Tibial nerve (tissue), 4 donors: ENCODE data around the gene RASGRP2. TPM values are rescaled to one million over a fixed set of nuclear protein-coding genes. Genes with fewer than 3 reads are reported as not detected.
A peak's percentile ranks its signal among the peaks of the same experiment; 100 is the strongest.

Source experiments
- DNase-seq, 2 donors: peaks; one replicate each; pipeline ENCODE4 v3.0.0-alpha.2; 2019; ENCODE audit warnings: low spot score in 2 of 2
- H3K27ac ChIP-seq, 4 donors: fragments of 200-600 bp; sonication (generic) in 3 of 4; one replicate each; pipeline ENCODE4 v1.5.1; 2017 to 2019; ENCODE audit warnings: mild to moderate bottlenecking in 1 of 4
- H3K27me3 ChIP-seq, 2 donors: fragments of 200-600 bp; sonication (generic) in 1 of 2; one replicate each; pipeline versions ENCODE4 v1.5.1 to v1.6.0; 2017 to 2019
- H3K36me3 ChIP-seq, 3 donors: fragments of 200-600 bp; sonication (generic); one replicate each; pipeline ENCODE4 v1.5.1; 2018 to 2019
- H3K4me1 ChIP-seq, 4 donors: fragments of 200-600 bp; sonication (generic) in 3 of 4; one replicate each; pipeline ENCODE4 v1.5.1; 2017 to 2019
- H3K4me3 ChIP-seq, 4 donors: fragments of 200-600 bp; sonication (generic) in 3 of 4; one replicate each; pipeline ENCODE4 v1.5.1; 2017 to 2019; ENCODE audit warnings: mild to moderate bottlenecking in 1 of 4, moderate library complexity in 1 of 4
- H3K9me3 ChIP-seq, 4 donors: fragments of 200-600 bp; sonication (generic) in 3 of 4; one replicate each; pipeline ENCODE4 v1.5.1; 2017 to 2019
- EP300 ChIP-seq, 2 donors: sonication (generic); formaldehyde crosslinking; IDR thresholded peaks; one replicate each; pipeline ENCODE4 v1.6.1; 2017; ENCODE audit warnings: antibody characterized with exemption in 2 of 2, mild to moderate bottlenecking in 1 of 2
- POLR2A ChIP-seq, 2 donors: fragments of 450-650 bp; IDR thresholded peaks; one replicate each; pipeline ENCODE4 v1.6.1; 2017; ENCODE audit warnings: antibody characterized with exemption in 2 of 2, mild to moderate bottlenecking in 2 of 2, moderate library complexity in 2 of 2
- WGBS, 2 donors: methylation state at CpG; one replicate each; pipeline ENCODE4 v1.1.5; 2018; 5-methylcytosine and 5-hydroxymethylcytosine counted together
- total RNA-seq, 4 donors: library from RNA; depleted of rRNA; stranded (reverse); fragments of >200 nt; gene quantifications; one replicate each; pipeline ENCODE4 v1.1.0, GENCODE V29; 2016
- TF ChIP-seq, protein P1 (sequence below), 5 experiments: fragments of 200-600 bp in 3 of 5; fragments of 450-650 bp in 2 of 5; sonication (generic) in 3 of 5; IDR thresholded peaks; one replicate each; pipeline ENCODE4 v1.5.1; 2016 to 2019; ENCODE audit warnings: antibody characterized with exemption in 5 of 5, mild to moderate bottlenecking in 3 of 5, moderate library complexity in 2 of 5

The RASGRP2 gene
- total RNA-seq, 4 donors from 2014 or later, result 35.4 to 87.0 (median 59.0) TPM

DNA sequence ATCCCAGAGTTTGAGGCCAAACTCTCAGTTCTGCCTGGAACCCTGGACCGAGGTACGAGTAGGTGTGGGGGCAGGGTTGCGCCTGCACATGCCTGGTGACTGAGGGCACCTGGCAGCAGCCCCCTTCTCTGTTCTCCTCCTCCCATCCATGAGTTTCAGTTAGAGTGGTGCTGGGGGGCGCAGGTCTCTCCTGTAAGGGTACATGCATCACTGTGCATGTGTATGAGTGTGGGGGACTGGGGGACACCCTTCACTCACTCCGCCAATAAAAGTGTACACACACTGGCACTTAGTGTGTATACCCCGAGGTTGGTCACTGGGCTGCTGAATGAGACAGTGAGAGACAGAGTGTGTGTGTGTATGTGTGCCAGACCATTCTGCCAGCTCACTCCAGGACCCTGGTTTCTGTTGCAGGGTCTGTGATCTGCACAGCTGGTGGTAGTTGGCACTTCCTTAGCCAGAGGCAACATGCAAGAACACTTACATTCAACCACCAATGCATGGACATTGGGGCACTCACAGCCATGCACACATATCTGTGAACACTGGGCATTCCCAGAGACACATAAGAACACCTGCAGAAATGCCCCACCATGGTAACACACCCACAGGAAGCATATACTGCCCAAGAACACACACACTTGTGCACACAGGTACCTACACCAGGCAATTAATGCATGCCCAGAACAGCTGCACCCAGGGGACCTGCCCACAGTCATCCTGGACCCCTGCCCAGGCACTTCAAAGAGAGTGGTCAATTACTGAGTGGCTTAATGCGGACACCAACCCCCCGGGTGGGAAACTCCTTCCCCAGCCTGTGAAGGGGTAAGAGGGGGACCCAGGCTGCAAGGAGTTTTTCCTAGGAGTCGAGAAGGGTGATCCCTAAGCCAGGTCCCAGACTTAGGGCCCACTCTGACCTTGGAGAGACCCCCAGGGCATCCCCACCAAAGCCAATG lies 19.8 kb downstream of the RASGRP2 start:
- WGBS, 2 donors, result 62% methylated on average over 9 of the region's 9 CpGs
- TF ChIP-seq EP300 (IDR thresholded peaks at IDR 0.05) (no peak), POLR2A (IDR thresholded peaks at IDR 0.05) (no peak)
- TF ChIP-seq, protein P1, sequence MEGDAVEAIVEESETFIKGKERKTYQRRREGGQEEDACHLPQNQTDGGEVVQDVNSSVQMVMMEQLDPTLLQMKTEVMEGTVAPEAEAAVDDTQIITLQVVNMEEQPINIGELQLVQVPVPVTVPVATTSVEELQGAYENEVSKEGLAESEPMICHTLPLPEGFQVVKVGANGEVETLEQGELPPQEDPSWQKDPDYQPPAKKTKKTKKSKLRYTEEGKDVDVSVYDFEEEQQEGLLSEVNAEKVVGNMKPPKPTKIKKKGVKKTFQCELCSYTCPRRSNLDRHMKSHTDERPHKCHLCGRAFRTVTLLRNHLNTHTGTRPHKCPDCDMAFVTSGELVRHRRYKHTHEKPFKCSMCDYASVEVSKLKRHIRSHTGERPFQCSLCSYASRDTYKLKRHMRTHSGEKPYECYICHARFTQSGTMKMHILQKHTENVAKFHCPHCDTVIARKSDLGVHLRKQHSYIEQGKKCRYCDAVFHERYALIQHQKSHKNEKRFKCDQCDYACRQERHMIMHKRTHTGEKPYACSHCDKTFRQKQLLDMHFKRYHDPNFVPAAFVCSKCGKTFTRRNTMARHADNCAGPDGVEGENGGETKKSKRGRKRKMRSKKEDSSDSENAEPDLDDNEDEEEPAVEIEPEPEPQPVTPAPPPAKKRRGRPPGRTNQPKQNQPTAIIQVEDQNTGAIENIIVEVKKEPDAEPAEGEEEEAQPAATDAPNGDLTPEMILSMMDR (IDR thresholded peaks at IDR 0.05), result no peak

DNA sequence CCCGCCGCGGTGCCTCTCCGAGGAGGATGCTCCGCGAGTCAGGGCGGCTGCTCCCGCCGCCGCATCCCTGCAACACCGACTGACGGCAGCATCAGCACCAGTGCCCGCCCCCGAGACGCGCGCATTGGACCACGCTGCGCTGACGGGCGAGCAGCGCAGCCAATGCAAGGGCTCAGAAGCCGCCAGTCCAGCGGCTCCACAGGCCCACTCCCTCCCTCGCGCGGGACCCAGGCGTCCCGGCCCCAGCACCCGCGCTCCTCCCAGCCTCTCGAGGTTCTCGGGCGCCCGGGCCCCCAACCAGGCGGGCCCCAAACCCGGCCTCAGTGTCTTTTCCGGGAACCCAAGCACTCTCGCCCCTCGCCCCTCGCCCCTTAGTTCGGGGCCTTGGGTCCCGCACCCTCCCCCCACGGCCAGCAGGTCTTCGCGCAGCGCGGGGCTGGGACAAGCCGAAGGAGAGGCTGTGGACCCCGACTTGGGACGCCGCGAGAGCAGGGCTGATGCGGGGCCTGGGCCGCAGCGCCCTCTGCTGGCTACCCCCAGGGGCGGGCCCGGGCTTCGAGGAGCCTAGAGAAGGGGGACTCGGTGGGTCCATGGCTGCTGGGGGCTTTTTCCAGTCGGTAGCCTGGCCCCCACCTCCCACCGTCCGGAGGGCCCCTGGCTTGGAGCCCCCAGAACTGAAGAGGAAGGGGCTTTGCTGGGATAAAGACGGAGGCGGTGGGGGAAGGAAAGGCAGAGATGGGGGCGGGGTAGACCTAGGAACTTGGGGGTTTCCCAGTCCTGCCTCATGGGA lies 20.6 kb downstream of the RASGRP2 start, which contains the start of gene NRXN2:
Gene NRXN2, minus strand, starts transcription at position 81 of the 790 bp plus-strand sequence. CDS start 9,498 bp downstream, outside the sequence.
- peak; percentile 64 to 68 for DNase-seq
- Histone ChIP-seq H3K27ac (peak within 1 kb of the TSS in 3 of 4 donors; percentile 29 to 70 (median 43)), H3K4me3 (peak within 1 kb of the TSS; percentile 62 to 100 (median 70)), H3K9me3 (no peaks in the 10 kb centered on the region), H3K36me3 (no peaks in the 10 kb centered on the region), H3K4me1 (peaks cover 0 to 7% (median 3%) of the 10 kb centered on the region in 4 donors), H3K27me3 (peaks cover 0 to 50% of the 10 kb centered on the region in 2 donors)
- WGBS, 2 donors, result 4 to 19% methylated on average over 6 to 35 of the region's 66 CpGs
- TF ChIP-seq POLR2A (IDR thresholded peaks at IDR 0.05) (no peak), EP300 (IDR thresholded peaks at IDR 0.05) (peak in 1 of 2 donors; percentile 10)
- TF ChIP-seq, protein P1 (IDR thresholded peaks at IDR 0.05), result peak; percentile 92 to 99 (median 96)

More for the DNA sequence above, 19.8 kb downstream of the RASGRP2 start:
- Histone ChIP-seq H3K4me1 (peaks cover 0 to 7% (median 3%) of the 10 kb centered on the region in 4 donors), H3K27ac (no peak overlapping the region), H3K9me3 (no peaks in the 10 kb centered on the region), H3K36me3 (no peaks in the 10 kb centered on the region), H3K4me3 (no peak overlapping the region), H3K27me3 (peaks cover 0 to 41% of the 10 kb centered on the region in 2 donors)
- no peak for DNase-seq

DNA sequence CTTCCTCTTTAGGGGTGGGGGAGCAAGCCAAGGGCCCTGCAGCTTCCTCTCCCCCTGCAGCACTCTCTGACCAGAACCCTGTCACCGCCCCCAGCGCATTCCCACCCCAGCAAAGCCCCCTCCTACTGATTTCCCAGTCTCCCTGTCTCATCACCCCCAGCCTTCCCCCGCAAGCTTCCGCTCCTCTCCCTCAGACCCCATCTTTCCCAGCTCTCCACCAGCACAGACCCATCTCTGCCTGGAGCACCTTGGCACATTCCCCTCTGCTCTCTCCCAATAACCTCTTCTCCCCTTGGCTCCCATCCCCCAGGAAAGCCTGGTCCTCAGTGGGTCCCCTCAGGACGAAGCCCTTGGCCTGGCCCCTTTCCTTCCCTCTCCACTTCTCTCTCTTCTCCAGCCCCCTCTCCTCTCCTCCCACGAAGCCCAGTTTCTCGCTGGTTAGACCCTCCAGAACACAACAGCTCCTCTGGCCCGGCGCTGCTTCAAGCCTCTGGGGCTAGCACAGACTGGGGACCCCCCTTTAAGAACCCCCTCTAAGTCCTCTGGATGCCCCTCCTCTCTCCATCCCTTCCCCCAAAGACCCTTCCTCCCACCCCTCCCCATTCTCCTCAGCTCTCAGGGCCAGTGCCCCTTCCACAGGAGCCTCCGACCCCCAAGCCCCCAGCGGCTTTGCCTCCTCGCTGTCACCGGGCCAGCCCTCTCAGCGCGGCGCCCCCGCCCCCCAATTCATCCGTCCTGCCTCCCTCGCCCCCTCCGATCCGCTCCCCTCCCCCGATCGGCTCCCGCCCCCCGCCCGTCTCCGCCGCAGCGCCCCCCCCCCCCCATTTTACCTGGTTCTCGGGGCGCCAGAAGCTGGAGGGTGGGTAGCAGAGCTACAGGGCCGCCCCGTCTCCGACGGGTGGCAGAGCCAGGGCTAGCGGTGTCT lies 21.5 kb downstream of the RASGRP2 start:
- no peak overlapping the region for H3K27ac ChIP-seq
- peaks cover 0 to 7% (median 3%) of the 10 kb centered on the region in 4 donors for H3K4me1 ChIP-seq
- peak overlapping the region in 2 of 4 donors; percentile 66 to 75 for H3K4me3 ChIP-seq
- DNase-seq, result no peak
- H3K36me3 ChIP-seq, result no peaks in the 10 kb centered on the region
- TF ChIP-seq, protein P1 (IDR thresholded peaks at IDR 0.05), result no peak
- TF ChIP-seq POLR2A (IDR thresholded peaks at IDR 0.05), result no peak
- no peaks in the 10 kb centered on the region for H3K9me3 ChIP-seq
- peaks cover 0 to 59% of the 10 kb centered on the region in 2 donors for H3K27me3 ChIP-seq
- 8 to 10% methylated on average over 19 to 31 of the region's 36 CpGs for WGBS, 2 donors

DNA sequence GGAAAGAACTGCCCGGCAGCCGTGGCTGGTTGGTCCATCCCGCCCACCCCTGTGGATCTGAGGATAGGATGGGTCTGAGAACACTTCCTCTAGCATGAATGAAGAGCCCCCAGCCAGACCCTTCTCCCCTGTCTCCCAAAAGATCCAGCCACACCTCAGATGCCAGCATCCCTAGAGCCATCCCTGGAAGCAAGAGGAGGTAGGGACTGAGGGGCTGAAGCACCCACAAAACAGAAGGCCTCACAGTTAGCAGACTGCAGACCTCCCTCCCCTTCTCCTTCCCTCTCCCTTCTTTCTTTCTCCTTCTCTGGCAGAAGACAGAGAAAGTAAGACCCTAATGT lies 22.6 kb downstream of the RASGRP2 start:
- TF ChIP-seq EP300 (IDR thresholded peaks at IDR 0.05) (no peak), POLR2A (IDR thresholded peaks at IDR 0.05) (no peak)
- TF ChIP-seq, protein P1 (IDR thresholded peaks at IDR 0.05), result no peak
- peaks cover 0 to 69% of the 10 kb centered on the region in 2 donors for H3K27me3 ChIP-seq
- H3K36me3 ChIP-seq, result no peaks in the 10 kb centered on the region
- DNase-seq, result no peak
- no peak overlapping the region for H3K27ac ChIP-seq
- peaks cover 0 to 7% (median 3%) of the 10 kb centered on the region in 4 donors for H3K4me1 ChIP-seq
- WGBS, 2 donors, result 49 to 50% methylated on average over 3 of the region's 3 CpGs
- H3K4me3 ChIP-seq, result no peak overlapping the region
- H3K9me3 ChIP-seq, result no peaks in the 10 kb centered on the region
